GM23338 (cell line): ENCODE data around the gene STPG2. TPM values are rescaled to one million over a fixed set of nuclear protein-coding genes. Genes with fewer than 3 reads are reported as not detected.

Experiments
- ATAC-seq: fragments of 200-7000 bp; cut with Tn5 transposase; 3 replicates; pipeline ENCODE4 v1.9.1; 2020
- DNase-seq: peaks from one replicate; pipeline ENCODE4 v3.0.0-alpha.2; 2015; ENCODE audit warnings: low spot score
- H2AFZ ChIP-seq: fragments of 200-600 bp; sonication (generic); 2 replicates; pipeline ENCODE4 v1.8.0; 2016; ENCODE audit warnings: antibody characterized with exemption, mild to moderate bottlenecking, moderate library complexity
- H3F3A ChIP-seq: fragments of 200-600 bp; sonication (generic); replicated peaks from 2 replicates; pipeline ENCODE4 v1.8.0; 2017; ENCODE audit warnings: antibody characterized with exemption, mixed run types, low read depth
- H3K27ac ChIP-seq: fragments of 200-600 bp; sonication (generic); 2 replicates; pipeline ENCODE4 v1.6.1; 2016; ENCODE audit warnings: low read depth
- H3K27me3 ChIP-seq: fragments of 200-600 bp; sonication (generic); 2 replicates; pipeline ENCODE4 v1.8.0; 2016; ENCODE audit warnings: mild to moderate bottlenecking, mixed run types, moderate library complexity; ENCODE audit not compliant: insufficient read depth
- H3K36me3 ChIP-seq: fragments of 200-600 bp; sonication (generic); 2 replicates; pipeline ENCODE4 v1.8.0; 2016; ENCODE audit warnings: mild to moderate bottlenecking; ENCODE audit not compliant: insufficient read depth
- H3K4me1 ChIP-seq: fragments of 200-600 bp; sonication (generic); 2 replicates; pipeline ENCODE4 v1.8.0; 2016; ENCODE audit warnings: mild to moderate bottlenecking, moderate library complexity; ENCODE audit not compliant: insufficient read depth
- H3K4me2 ChIP-seq: fragments of 200-600 bp; sonication (generic); 2 replicates; pipeline ENCODE4 v1.7.1; 2017; ENCODE audit warnings: mixed run types
- H3K4me3 ChIP-seq: fragments of 200-600 bp; sonication (generic); 2 replicates; pipeline ENCODE4 v1.6.1; 2016; ENCODE audit warnings: mixed run types
- H3K79me2 ChIP-seq: fragments of 200-600 bp; sonication (generic); replicated peaks from 2 replicates; pipeline ENCODE4 v1.8.0; 2017; ENCODE audit warnings: mild to moderate bottlenecking; ENCODE audit not compliant: insufficient read depth
- H3K9me2 ChIP-seq: fragments of 200-600 bp; sonication (generic); 2 replicates; pipeline ENCODE4 v1.8.0; 2017; ENCODE audit not compliant: insufficient read depth
- H4K20me1 ChIP-seq: fragments of 200-600 bp; sonication (generic); replicated peaks from 2 replicates; pipeline ENCODE4 v1.8.0; 2017; ENCODE audit warnings: mild to moderate bottlenecking; ENCODE audit not compliant: insufficient read depth
- H3K27ac Mint-ChIP-seq: 2 replicates; pipeline ENCODE4 v1.8.0; 2020; ENCODE audit warnings: inconsistent platforms, mild to moderate bottlenecking, moderate library complexity, mixed read lengths
- H3K27me3 Mint-ChIP-seq: 3 replicates; pipeline ENCODE4 v1.8.0; 2022; ENCODE audit warnings: low read depth, mild to moderate bottlenecking, moderate library complexity, mixed read lengths, inconsistent platforms; ENCODE audit not compliant: insufficient read depth, poor library complexity
- H3K36me3 Mint-ChIP-seq: 3 replicates; pipeline ENCODE4 v1.8.0; 2021; ENCODE audit warnings: low read depth, mild to moderate bottlenecking, inconsistent platforms, moderate library complexity, mixed read lengths
- H3K4me1 Mint-ChIP-seq: 3 replicates; pipeline ENCODE4 v1.8.0; 2020; ENCODE audit warnings: mild to moderate bottlenecking, inconsistent platforms, mixed read lengths
- H3K4me3 Mint-ChIP-seq: 3 replicates; pipeline ENCODE4 v1.8.0; 2021; ENCODE audit warnings: moderate library complexity, mild to moderate bottlenecking, inconsistent platforms, mixed read lengths
- H3K9me3 Mint-ChIP-seq: 3 replicates; pipeline ENCODE4 v1.8.0; 2020; ENCODE audit warnings: moderate library complexity, mild to moderate bottlenecking, inconsistent platforms, mixed read lengths
- CREB1 ChIP-seq: fragments of 250-450 bp; sonication (Bioruptor Pico); IDR thresholded peaks from 2 replicates; pipeline ENCODE4 v1.5.0; 2020; ENCODE audit warnings: low read depth, mild to moderate bottlenecking, moderate library complexity
- CTCF ChIP-seq, 2 experiments: fragments of 200-600 bp in 1 of 2; sonication (generic) in 1 of 2; conservative IDR thresholded peaks; 2 replicates each; pipeline versions ENCODE4 v1.5.1 to v1.6.1; 2016 to 2017; ENCODE audit warnings: antibody characterized with exemption in 2 of 2, low read depth in 2 of 2, mild to moderate bottlenecking in 2 of 2, moderate library complexity in 1 of 2
- JUNB ChIP-seq: IDR thresholded peaks from one replicate; pipeline ENCODE4 v1.6.1; 2016; ENCODE audit warnings: antibody characterized with exemption; ENCODE audit not compliant: unreplicated experiment
- POLR2AphosphoS5 ChIP-seq: IDR thresholded peaks from 2 replicates; pipeline ENCODE4 v1.6.1; 2016; ENCODE audit warnings: antibody characterized with exemption, low read depth
- polyA plus RNA-seq: library from polyadenylated mRNA; unstranded; fragments of >200 nt; fragmentation: Nextera tagmentation; extraction: Ambion mirVana; gene quantifications from 2 replicates; pipeline ENCODE4 v1.2.1, GENCODE V29; 2016
- total RNA-seq: library from RNA; depleted of rRNA; stranded (reverse); fragments of >200 nt; shearing (Covaris generic); gene quantifications from 2 replicates; pipeline ENCODE4 v1.2.3, GENCODE V29; 2014
- TF ChIP-seq, protein P1 (sequence below): IDR thresholded peaks from one replicate; pipeline ENCODE4 v1.6.1; 2018; ENCODE audit warnings: antibody characterized with exemption; ENCODE audit not compliant: unreplicated experiment
- TF ChIP-seq, protein P2 (sequence below): fragments of 250-450 bp; sonication (Bioruptor Pico); IDR thresholded peaks from 2 replicates; pipeline ENCODE4 v1.5.0; 2020; ENCODE audit warnings: mild to moderate bottlenecking, moderate library complexity

STPG2 gene
- total and polyA plus RNA-seq, 2 experiments from 2014 or later = 0.17 to 0.32 TPM

- H3K9me2 ChIP-seq = no peaks in the 10 kb centered on the region
- H3K27me3 ChIP-seq = no peaks in the 10 kb centered on the region
- no peaks in the 10 kb centered on the region for H3K79me2 ChIP-seq
- no peaks in the 10 kb centered on the region for H3F3A ChIP-seq
- peaks cover 11% of the 10 kb centered on the region; the same call in 2 of the 3 replicates for H3K4me1 Mint-ChIP-seq
- H2AFZ ChIP-seq = peak overlapping the region; percentile 83; the same call in 1 of the 2 replicates
- peaks cover 2% of the 10 kb centered on the region for H3K27me3 Mint-ChIP-seq
- TF ChIP-seq, protein P1, sequence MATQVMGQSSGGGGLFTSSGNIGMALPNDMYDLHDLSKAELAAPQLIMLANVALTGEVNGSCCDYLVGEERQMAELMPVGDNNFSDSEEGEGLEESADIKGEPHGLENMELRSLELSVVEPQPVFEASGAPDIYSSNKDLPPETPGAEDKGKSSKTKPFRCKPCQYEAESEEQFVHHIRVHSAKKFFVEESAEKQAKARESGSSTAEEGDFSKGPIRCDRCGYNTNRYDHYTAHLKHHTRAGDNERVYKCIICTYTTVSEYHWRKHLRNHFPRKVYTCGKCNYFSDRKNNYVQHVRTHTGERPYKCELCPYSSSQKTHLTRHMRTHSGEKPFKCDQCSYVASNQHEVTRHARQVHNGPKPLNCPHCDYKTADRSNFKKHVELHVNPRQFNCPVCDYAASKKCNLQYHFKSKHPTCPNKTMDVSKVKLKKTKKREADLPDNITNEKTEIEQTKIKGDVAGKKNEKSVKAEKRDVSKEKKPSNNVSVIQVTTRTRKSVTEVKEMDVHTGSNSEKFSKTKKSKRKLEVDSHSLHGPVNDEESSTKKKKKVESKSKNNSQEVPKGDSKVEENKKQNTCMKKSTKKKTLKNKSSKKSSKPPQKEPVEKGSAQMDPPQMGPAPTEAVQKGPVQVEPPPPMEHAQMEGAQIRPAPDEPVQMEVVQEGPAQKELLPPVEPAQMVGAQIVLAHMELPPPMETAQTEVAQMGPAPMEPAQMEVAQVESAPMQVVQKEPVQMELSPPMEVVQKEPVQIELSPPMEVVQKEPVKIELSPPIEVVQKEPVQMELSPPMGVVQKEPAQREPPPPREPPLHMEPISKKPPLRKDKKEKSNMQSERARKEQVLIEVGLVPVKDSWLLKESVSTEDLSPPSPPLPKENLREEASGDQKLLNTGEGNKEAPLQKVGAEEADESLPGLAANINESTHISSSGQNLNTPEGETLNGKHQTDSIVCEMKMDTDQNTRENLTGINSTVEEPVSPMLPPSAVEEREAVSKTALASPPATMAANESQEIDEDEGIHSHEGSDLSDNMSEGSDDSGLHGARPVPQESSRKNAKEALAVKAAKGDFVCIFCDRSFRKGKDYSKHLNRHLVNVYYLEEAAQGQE = no peak
- TF ChIP-seq JUNB (no peak), CTCF (conservative IDR thresholded peaks at IDR 0.05; ENCODE audit: low read depth in 2 of 2) (peak; percentile 44 to 58)
- no peak overlapping the region for H3K27ac ChIP-seq
- no peaks in the 10 kb centered on the region for H3K36me3 Mint-ChIP-seq
- H3K9me3 Mint-ChIP-seq = no peaks in the 10 kb centered on the region
- no peak overlapping the region for H3K4me3 Mint-ChIP-seq
- H3K4me2 ChIP-seq = no peak overlapping the region
- peak; percentile 74 for DNase-seq
- no peak overlapping the region for H3K4me3 ChIP-seq
- no peaks in the 10 kb centered on the region; the same call in 1 of the 2 replicates for H3K4me1 ChIP-seq
- ATAC-seq = peak; percentile 79
- no peaks in the 10 kb centered on the region for H4K20me1 ChIP-seq
- H3K36me3 ChIP-seq = no peaks in the 10 kb centered on the region
- peak overlapping the region; percentile 67; the same call in 1 of the 2 replicates for H3K27ac Mint-ChIP-seq
Measured at GRCh38 chr4:98046665-98047064, 96.6 kb downstream of the STPG2 start.

- no peaks in the 10 kb centered on the region for H3K4me1 Mint-ChIP-seq
- peaks cover 12% of the 10 kb centered on the region; the same call in 2 of the 3 replicates for H3K36me3 Mint-ChIP-seq
- peaks cover 25% of the 10 kb centered on the region for H3K9me3 Mint-ChIP-seq
- Histone ChIP-seq H4K20me1 (no peaks in the 10 kb centered on the region), H3K27ac (no peak overlapping the region), H3K27me3 (no peaks in the 10 kb centered on the region), H3K4me1 (no peaks in the 10 kb centered on the region), H3K9me2 (peaks cover 12% of the 10 kb centered on the region; the same call in 1 of the 2 replicates), H3K4me3 (no peak overlapping the region), H2AFZ (no peak overlapping the region), H3K4me2 (no peak overlapping the region), H3K36me3 (no peaks in the 10 kb centered on the region), H3K79me2 (no peaks in the 10 kb centered on the region), H3F3A (no peaks in the 10 kb centered on the region)
- DNase-seq (no peak), ATAC-seq (no peak)
- no peak overlapping the region for H3K27ac Mint-ChIP-seq
- no peak overlapping the region for H3K4me3 Mint-ChIP-seq
- H3K27me3 Mint-ChIP-seq = peaks cover 1% of the 10 kb centered on the region
- no peak for TF ChIP-seq POLR2AphosphoS5
- no peak for TF ChIP-seq CREB1 (CRISPR knock-in tag)
- TF ChIP-seq, protein P2, sequence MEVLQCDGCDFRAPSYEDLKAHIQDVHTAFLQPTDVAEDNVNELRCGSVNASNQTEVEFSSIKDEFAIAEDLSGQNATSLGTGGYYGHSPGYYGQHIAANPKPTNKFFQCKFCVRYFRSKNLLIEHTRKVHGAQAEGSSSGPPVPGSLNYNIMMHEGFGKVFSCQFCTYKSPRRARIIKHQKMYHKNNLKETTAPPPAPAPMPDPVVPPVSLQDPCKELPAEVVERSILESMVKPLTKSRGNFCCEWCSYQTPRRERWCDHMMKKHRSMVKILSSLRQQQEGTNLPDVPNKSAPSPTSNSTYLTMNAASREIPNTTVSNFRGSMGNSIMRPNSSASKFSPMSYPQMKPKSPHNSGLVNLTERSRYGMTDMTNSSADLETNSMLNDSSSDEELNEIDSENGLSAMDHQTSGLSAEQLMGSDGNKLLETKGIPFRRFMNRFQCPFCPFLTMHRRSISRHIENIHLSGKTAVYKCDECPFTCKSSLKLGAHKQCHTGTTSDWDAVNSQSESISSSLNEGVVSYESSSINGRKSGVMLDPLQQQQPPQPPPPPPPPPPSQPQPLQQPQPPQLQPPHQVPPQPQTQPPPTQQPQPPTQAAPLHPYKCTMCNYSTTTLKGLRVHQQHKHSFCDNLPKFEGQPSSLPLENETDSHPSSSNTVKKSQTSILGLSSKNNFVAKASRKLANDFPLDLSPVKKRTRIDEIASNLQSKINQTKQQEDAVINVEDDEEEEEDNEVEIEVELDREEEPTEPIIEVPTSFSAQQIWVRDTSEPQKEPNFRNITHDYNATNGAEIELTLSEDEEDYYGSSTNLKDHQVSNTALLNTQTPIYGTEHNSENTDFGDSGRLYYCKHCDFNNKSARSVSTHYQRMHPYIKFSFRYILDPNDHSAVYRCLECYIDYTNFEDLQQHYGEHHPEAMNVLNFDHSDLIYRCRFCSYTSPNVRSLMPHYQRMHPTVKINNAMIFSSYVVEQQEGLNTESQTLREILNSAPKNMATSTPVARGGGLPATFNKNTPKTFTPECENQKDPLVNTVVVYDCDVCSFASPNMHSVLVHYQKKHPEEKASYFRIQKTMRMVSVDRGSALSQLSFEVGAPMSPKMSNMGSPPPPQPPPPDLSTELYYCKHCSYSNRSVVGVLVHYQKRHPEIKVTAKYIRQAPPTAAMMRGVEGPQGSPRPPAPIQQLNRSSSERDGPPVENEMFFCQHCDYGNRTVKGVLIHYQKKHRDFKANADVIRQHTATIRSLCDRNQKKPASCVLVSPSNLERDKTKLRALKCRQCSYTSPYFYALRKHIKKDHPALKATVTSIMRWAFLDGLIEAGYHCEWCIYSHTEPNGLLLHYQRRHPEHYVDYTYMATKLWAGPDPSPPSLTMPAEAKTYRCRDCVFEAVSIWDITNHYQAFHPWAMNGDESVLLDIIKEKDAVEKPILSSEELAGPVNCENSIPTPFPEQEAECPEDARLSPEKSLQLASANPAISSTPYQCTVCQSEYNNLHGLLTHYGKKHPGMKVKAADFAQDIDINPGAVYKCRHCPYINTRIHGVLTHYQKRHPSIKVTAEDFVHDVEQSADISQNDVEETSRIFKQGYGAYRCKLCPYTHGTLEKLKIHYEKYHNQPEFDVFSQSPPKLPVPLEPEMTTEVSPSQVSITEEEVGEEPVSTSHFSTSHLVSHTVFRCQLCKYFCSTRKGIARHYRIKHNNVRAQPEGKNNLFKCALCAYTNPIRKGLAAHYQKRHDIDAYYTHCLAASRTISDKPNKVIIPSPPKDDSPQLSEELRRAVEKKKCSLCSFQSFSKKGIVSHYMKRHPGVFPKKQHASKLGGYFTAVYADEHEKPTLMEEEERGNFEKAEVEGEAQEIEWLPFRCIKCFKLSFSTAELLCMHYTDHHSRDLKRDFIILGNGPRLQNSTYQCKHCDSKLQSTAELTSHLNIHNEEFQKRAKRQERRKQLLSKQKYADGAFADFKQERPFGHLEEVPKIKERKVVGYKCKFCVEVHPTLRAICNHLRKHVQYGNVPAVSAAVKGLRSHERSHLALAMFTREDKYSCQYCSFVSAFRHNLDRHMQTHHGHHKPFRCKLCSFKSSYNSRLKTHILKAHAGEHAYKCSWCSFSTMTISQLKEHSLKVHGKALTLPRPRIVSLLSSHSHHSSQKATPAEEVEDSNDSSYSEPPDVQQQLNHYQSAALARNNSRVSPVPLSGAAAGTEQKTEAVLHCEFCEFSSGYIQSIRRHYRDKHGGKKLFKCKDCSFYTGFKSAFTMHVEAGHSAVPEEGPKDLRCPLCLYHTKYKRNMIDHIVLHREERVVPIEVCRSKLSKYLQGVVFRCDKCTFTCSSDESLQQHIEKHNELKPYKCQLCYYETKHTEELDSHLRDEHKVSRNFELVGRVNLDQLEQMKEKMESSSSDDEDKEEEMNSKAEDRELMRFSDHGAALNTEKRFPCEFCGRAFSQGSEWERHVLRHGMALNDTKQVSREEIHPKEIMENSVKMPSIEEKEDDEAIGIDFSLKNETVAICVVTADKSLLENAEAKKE (CRISPR knock-in tag) = no peak
Measured at GRCh38 chr4:98030059-98030458, 113.2 kb downstream of the STPG2 start.
